Measurements from ENCODE around the gene KCNF1. TPM values are rescaled to one million over a fixed set of nuclear protein-coding genes. Genes with fewer than 3 reads are reported as not detected.

The KCNF1 gene
- total RNA-seq, 1 donor from 2014 or later, result not detected

DNA sequence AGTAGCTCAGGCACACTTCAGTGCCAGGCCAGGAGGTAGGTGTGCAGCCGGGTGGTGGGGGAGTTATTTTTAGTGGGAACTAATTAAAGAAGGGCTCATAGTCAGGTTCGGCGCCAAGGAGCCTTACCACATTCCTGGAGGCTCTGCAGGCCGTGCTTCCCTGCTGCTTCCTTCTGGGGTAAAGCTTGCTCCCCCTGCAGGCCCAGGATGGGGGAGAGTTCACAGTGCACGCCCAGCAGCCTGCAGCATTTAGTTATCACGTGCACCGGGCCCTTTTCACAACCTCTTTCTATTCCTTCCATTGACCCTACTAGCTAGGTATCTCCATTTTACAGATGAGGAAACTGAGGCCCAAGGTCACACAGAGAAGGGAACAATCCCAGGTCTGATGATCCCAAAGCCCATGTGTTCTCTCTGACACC is 2.5 kb downstream of the KCNF1 start:
- H3K4me2 ChIP-seq, result no peak overlapping the region
- H3K27me3 ChIP-seq, result peaks cover 90% of the 10 kb centered on the region
- H3K9ac ChIP-seq, result no peak overlapping the region
- H2AFZ ChIP-seq (replicated peaks), result no peak overlapping the region
- no peak overlapping the region for H3K4me3 ChIP-seq
- TF ChIP-seq EZH2 (IDR thresholded peaks at IDR 0.05), result no peak
- TF ChIP-seq EZH2phosphoT487 (IDR thresholded peaks at IDR 0.05), result no peak
- TF ChIP-seq, protein P1, sequence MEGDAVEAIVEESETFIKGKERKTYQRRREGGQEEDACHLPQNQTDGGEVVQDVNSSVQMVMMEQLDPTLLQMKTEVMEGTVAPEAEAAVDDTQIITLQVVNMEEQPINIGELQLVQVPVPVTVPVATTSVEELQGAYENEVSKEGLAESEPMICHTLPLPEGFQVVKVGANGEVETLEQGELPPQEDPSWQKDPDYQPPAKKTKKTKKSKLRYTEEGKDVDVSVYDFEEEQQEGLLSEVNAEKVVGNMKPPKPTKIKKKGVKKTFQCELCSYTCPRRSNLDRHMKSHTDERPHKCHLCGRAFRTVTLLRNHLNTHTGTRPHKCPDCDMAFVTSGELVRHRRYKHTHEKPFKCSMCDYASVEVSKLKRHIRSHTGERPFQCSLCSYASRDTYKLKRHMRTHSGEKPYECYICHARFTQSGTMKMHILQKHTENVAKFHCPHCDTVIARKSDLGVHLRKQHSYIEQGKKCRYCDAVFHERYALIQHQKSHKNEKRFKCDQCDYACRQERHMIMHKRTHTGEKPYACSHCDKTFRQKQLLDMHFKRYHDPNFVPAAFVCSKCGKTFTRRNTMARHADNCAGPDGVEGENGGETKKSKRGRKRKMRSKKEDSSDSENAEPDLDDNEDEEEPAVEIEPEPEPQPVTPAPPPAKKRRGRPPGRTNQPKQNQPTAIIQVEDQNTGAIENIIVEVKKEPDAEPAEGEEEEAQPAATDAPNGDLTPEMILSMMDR (IDR thresholded peaks at IDR 0.05), result peak; percentile 52
- no peaks in the 10 kb centered on the region for H3K36me3 ChIP-seq
- Mint-ChIP-seq H3K9me3 (peaks cover 20% of the 10 kb centered on the region), H3K27ac (no peak overlapping the region), H3K36me3 (peaks cover 3% of the 10 kb centered on the region), H3K4me1 (peaks cover 25% of the 10 kb centered on the region), H3K27me3 (ENCODE audit: insufficient read depth, low read depth) (peaks cover 48% of the 10 kb centered on the region), H3K4me3 (peak overlapping the region; percentile 42)
- H4K20me1 ChIP-seq (ENCODE audit: low read depth), result peaks cover 30% of the 10 kb centered on the region
- H3K9me3 ChIP-seq (ENCODE audit: low read depth), result no peaks in the 10 kb centered on the region
- no peak overlapping the region for H3K27ac ChIP-seq
- peak; percentile 63 for DNase-seq (ENCODE audit: low spot score)
- peaks cover 3% of the 10 kb centered on the region for H3K4me1 ChIP-seq
- peaks cover 12% of the 10 kb centered on the region for H3F3A ChIP-seq (ENCODE audit: low read depth)
- H3K79me2 ChIP-seq (ENCODE audit: low read depth), result no peaks in the 10 kb centered on the region

DNA sequence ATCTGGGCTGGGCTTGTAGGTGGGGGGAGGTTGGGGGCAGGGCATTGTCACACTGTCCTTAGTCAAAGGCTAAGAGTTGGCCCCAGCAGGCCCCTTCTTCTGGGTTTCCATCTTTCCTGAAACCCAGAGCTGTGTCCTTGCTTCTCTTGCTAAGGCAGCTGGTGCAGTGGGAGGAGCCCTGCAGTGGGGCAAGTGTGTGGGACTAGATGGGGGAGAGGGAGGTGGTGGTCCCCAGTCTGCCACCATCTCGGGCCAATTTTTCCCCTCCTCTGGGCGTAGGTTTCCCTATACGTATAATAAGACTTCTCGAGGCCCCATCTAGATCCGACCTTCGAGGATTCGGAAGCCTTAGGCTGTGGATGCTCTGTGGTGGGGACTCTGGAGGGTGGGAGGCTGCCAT is 3.5 kb downstream of the KCNF1 start:
- H3K36me3 Mint-ChIP-seq, result peaks cover 3% of the 10 kb centered on the region
- Histone ChIP-seq H3K36me3 (no peaks in the 10 kb centered on the region), H3F3A (ENCODE audit: low read depth) (peaks cover 12% of the 10 kb centered on the region), H2AFZ (replicated peaks) (no peak overlapping the region), H3K4me3 (no peak overlapping the region), H3K9me3 (ENCODE audit: low read depth) (no peaks in the 10 kb centered on the region), H4K20me1 (ENCODE audit: low read depth) (peaks cover 28% of the 10 kb centered on the region), H3K4me2 (no peak overlapping the region), H3K4me1 (no peaks in the 10 kb centered on the region), H3K27ac (no peak overlapping the region), H3K27me3 (peaks cover 87% of the 10 kb centered on the region), H3K79me2 (ENCODE audit: low read depth) (no peaks in the 10 kb centered on the region), H3K9ac (no peak overlapping the region)
- H3K4me1 Mint-ChIP-seq, result peaks cover 20% of the 10 kb centered on the region
- DNase-seq (ENCODE audit: low spot score), result no peak
- no peak overlapping the region for H3K4me3 Mint-ChIP-seq
- TF ChIP-seq, protein P1 (IDR thresholded peaks at IDR 0.05), result no peak
- TF ChIP-seq EZH2 (IDR thresholded peaks at IDR 0.05) (no peak), EZH2phosphoT487 (IDR thresholded peaks at IDR 0.05) (no peak)
- H3K27me3 Mint-ChIP-seq (ENCODE audit: insufficient read depth, low read depth), result peaks cover 42% of the 10 kb centered on the region
- no peak overlapping the region for H3K27ac Mint-ChIP-seq
- H3K9me3 Mint-ChIP-seq, result peaks cover 20% of the 10 kb centered on the region

DNA sequence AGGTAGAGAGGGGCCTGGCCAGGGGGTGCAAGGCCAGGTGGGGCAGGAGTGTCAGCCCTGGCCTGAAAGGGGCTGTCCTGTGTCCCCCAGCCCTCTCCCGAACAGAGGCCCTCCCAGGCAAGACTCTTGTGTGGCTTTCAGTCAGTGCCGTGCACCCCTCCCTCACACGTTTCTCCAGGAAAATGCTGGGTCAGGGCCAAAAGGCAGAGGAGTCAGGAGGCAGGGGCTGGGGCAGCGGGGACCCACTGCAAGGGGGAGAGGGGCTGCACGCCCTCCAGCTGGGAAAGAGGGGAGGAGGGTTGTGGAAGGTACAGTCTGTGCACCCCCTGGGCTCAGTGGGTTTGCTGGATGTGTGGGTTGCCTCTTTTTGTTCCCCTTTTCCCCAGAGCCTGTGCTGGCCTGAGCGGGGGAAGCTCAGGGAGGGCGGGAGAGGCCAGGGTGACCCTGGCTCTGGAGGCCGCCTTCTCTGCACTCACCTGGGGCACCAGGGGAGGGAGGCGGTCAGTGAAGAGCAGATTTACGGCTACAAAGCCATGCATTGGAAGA is 4.1 kb downstream of the KCNF1 start:
- Histone ChIP-seq H4K20me1 (ENCODE audit: low read depth) (peaks cover 26% of the 10 kb centered on the region), H3K4me3 (no peak overlapping the region), H3K36me3 (no peaks in the 10 kb centered on the region), H3K4me1 (no peaks in the 10 kb centered on the region), H3K27ac (no peak overlapping the region), H2AFZ (replicated peaks) (no peak overlapping the region), H3K9ac (no peak overlapping the region), H3K9me3 (ENCODE audit: low read depth) (no peaks in the 10 kb centered on the region), H3K4me2 (no peak overlapping the region), H3K79me2 (ENCODE audit: low read depth) (no peaks in the 10 kb centered on the region), H3K27me3 (peaks cover 86% of the 10 kb centered on the region), H3F3A (ENCODE audit: low read depth) (peaks cover 6% of the 10 kb centered on the region)
- TF ChIP-seq, protein P1 (IDR thresholded peaks at IDR 0.05), result no peak
- no peak for TF ChIP-seq EZH2 (IDR thresholded peaks at IDR 0.05)
- no peak for TF ChIP-seq EZH2phosphoT487 (IDR thresholded peaks at IDR 0.05)
- Mint-ChIP-seq H3K9me3 (peaks cover 20% of the 10 kb centered on the region), H3K27me3 (ENCODE audit: insufficient read depth, low read depth) (peaks cover 42% of the 10 kb centered on the region), H3K4me3 (no peak overlapping the region), H3K36me3 (peaks cover 3% of the 10 kb centered on the region), H3K4me1 (peaks cover 17% of the 10 kb centered on the region), H3K27ac (no peak overlapping the region)
- DNase-seq (ENCODE audit: low spot score), result no peak
